Chondrocyte (in vitro differentiated cells): ENCODE results near the gene ZNF3. TPM values are rescaled to one million over a fixed set of nuclear protein-coding genes. Genes with fewer than 3 reads are reported as not detected.

ENCODE experiments used
- DNase-seq: peaks from one replicate; pipeline ENCODE4 v3.0.0; 2021; ENCODE audit warnings: mixed read lengths, low spot score
- H3K27ac Mint-ChIP-seq: one replicate; pipeline ENCODE4 v1.8.0; 2021; ENCODE audit warnings: mild to moderate bottlenecking, moderate library complexity, mixed read lengths; ENCODE audit not compliant: unreplicated experiment
- H3K27me3 Mint-ChIP-seq: 2 replicates; pipeline ENCODE4 v1.8.0; 2021; ENCODE audit warnings: low read depth, mixed read lengths
- H3K36me3 Mint-ChIP-seq: 2 replicates; pipeline ENCODE4 v1.8.0; 2021; ENCODE audit warnings: low read depth, mixed read lengths
- H3K4me1 Mint-ChIP-seq: 2 replicates; pipeline ENCODE4 v1.8.0; 2021; ENCODE audit warnings: low read depth, mild to moderate bottlenecking, mixed read lengths
- H3K4me3 Mint-ChIP-seq: one replicate; pipeline ENCODE4 v1.8.0; 2021; ENCODE audit warnings: mild to moderate bottlenecking, moderate library complexity, mixed read lengths; ENCODE audit not compliant: unreplicated experiment
- H3K9me3 Mint-ChIP-seq: 2 replicates; pipeline ENCODE4 v1.8.0; 2021; ENCODE audit warnings: low read depth, mixed read lengths
- total RNA-seq: library from RNA; stranded (reverse); gene quantifications from 3 replicates; pipeline ENCODE4 v1.2.1, GENCODE V29; 2021
- TF ChIP-seq, protein P1 (sequence below): fragments of 200-600 bp; sonication (generic); IDR thresholded peaks from 2 replicates; pipeline ENCODE4 v1.5.0; 2021; ENCODE audit warnings: antibody characterized with exemption, mild to moderate bottlenecking, moderate library complexity

Gene ZNF3
- total RNA-seq, 1 donor from 2014 or later: 22.1 TPM

DNA sequence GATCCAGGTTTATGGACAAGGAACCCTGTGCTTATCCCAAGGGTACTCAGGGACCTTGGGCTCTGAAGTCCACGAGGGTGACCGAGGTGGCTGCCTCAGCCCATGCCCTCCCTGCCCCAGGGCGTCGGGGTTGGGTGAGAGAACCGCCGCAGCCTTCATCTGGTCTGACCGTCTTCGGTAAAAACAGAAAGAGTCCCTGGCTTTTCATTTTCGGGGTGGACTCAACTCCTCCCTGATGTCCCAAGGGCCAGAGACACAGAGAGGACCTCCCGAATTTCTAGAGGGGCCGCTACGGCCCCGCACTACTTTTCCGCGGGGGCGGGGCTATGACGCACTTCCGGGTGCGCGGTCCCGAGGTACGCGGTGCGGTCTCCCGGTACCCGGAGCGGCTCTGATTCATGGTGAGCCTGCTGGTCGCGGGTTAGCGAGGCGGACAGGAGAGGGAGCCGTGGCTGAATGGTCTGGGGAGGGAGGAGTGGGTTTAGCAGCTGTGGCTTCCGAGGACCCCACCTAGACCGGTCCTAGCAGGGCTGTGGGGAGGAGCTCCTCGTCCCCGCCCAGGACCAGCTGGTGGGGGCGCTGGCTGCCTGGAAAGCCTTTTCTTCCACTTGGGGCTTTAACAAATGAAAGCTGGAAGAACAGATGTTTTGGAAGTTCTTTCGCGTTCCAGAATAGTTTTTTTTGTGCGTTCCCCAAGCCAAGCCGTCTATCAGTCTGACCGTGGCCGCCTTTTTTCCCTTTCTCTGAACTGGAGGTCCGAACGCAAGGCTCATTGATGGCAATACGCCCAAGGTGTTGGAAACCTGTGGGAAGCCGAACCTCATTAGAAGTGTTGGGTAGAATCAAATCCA lies 31.9 kb downstream of the ZNF3 start, which contains the start of gene ZSCAN21:
Gene ZSCAN21 (plus strand): TSS at position 334 of the 851 bp plus-strand sequence. CDS start 7,233 bp downstream, outside the sequence.
- Mint-ChIP-seq H3K27me3 (no peaks in the 10 kb centered on the region), H3K9me3 (no peaks in the 10 kb centered on the region), H3K36me3 (peaks cover 2% of the 10 kb centered on the region), H3K27ac (peak within 1 kb of the TSS; percentile 98), H3K4me3 (peak within 1 kb of the TSS; percentile 87), H3K4me1 (peaks cover 18% of the 10 kb centered on the region)
- TF ChIP-seq, protein P1, sequence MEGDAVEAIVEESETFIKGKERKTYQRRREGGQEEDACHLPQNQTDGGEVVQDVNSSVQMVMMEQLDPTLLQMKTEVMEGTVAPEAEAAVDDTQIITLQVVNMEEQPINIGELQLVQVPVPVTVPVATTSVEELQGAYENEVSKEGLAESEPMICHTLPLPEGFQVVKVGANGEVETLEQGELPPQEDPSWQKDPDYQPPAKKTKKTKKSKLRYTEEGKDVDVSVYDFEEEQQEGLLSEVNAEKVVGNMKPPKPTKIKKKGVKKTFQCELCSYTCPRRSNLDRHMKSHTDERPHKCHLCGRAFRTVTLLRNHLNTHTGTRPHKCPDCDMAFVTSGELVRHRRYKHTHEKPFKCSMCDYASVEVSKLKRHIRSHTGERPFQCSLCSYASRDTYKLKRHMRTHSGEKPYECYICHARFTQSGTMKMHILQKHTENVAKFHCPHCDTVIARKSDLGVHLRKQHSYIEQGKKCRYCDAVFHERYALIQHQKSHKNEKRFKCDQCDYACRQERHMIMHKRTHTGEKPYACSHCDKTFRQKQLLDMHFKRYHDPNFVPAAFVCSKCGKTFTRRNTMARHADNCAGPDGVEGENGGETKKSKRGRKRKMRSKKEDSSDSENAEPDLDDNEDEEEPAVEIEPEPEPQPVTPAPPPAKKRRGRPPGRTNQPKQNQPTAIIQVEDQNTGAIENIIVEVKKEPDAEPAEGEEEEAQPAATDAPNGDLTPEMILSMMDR: peak; percentile 67
- peak; percentile 92 for DNase-seq

DNA sequence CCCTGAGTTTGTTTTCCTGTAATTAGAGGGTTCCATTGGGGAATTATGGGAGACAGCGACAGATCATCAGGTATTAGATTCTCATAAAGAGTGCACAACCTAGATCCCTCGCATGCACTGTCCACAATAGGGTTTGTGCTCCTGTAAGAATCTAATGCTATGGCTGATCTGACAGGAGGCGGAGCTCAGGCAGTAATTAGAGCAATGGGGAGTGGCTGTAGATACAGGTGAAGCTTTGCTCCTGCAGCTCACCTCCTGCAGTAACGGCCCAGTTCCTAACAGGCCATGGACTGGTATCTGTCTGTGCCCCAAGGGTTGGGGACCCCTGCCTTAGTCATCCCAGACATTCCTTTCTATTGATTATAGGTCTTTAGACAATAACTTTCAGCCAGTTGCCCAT lies 32.8 kb downstream of the ZNF3 start:
- peak overlapping the region; percentile 27 for H3K27ac Mint-ChIP-seq

GRCh38 chr7:100044718-100045117 lies 36.8 kb downstream of the ZNF3 start:
- Mint-ChIP-seq H3K27me3 (no peaks in the 10 kb centered on the region), H3K4me3 (no peak overlapping the region), H3K9me3 (no peaks in the 10 kb centered on the region), H3K27ac (no peak overlapping the region), H3K36me3 (no peaks in the 10 kb centered on the region), H3K4me1 (peaks cover 4% of the 10 kb centered on the region)
- TF ChIP-seq, protein P1: no peak
- no peak for DNase-seq

More for the DNA sequence above, 32.8 kb downstream of the ZNF3 start:
- no peaks in the 10 kb centered on the region for H3K9me3 Mint-ChIP-seq
- peaks cover 2% of the 10 kb centered on the region for H3K36me3 Mint-ChIP-seq
- peaks cover 18% of the 10 kb centered on the region for H3K4me1 Mint-ChIP-seq
- peak overlapping the region; percentile 45 for H3K4me3 Mint-ChIP-seq
- TF ChIP-seq, protein P1: no peak
- H3K27me3 Mint-ChIP-seq: no peaks in the 10 kb centered on the region
- no peak for DNase-seq

GRCh38 chr7:100040575-100040974 lies 40.9 kb downstream of the ZNF3 start:
- Mint-ChIP-seq H3K27ac (no peak overlapping the region), H3K4me1 (peaks cover 9% of the 10 kb centered on the region)
- TF ChIP-seq, protein P1: no peak

GRCh38 chr7:100038326-100038725 lies 43.2 kb downstream of the ZNF3 start:
- Mint-ChIP-seq H3K36me3 (peaks cover 27% of the 10 kb centered on the region), H3K9me3 (no peaks in the 10 kb centered on the region), H3K4me3 (no peak overlapping the region), H3K27me3 (no peaks in the 10 kb centered on the region), H3K27ac (no peak overlapping the region), H3K4me1 (peaks cover 27% of the 10 kb centered on the region)
- DNase-seq: no peak
- TF ChIP-seq, protein P1: no peak

More at GRCh38 chr7:100040575-100040974, 40.9 kb downstream of the ZNF3 start:
- no peak for DNase-seq
- Mint-ChIP-seq H3K36me3 (peaks cover 13% of the 10 kb centered on the region), H3K4me3 (no peak overlapping the region), H3K27me3 (no peaks in the 10 kb centered on the region), H3K9me3 (no peaks in the 10 kb centered on the region)
